HepG2 (cell line): ENCODE results near the gene TUBB. TPM values are rescaled to one million over a fixed set of nuclear protein-coding genes. Genes with fewer than 3 reads are reported as not detected.

Source experiments
- ARNTL ChIP-seq: sonication (generic); formaldehyde crosslinking; IDR thresholded peaks from 2 replicates; pipeline ENCODE4 v1.4.0; 2020; ENCODE audit warnings: mild to moderate bottlenecking, missing genetic modification reagents
- CBX1 ChIP-seq: IDR thresholded peaks from one replicate; pipeline ENCODE4 v1.6.1; 2016; ENCODE audit warnings: antibody characterized with exemption, low read depth
- DDIT3 ChIP-seq: sonication (generic); formaldehyde crosslinking; IDR thresholded peaks from 2 replicates; pipeline ENCODE4 v1.4.0; 2020; ENCODE audit warnings: mild to moderate bottlenecking, missing genetic modification reagents
- EZH2 ChIP-seq: conservative IDR thresholded peaks from 2 replicates; pipeline ENCODE4 v1.6.1; 2012; ENCODE audit warnings: mild to moderate bottlenecking, low read depth, low read length, moderate library complexity
- FOXM1 ChIP-seq: sonication (generic); formaldehyde crosslinking; IDR thresholded peaks from 2 replicates; pipeline ENCODE4 v1.5.0; 2020; ENCODE audit warnings: missing genetic modification reagents
- GATAD1 ChIP-seq: IDR thresholded peaks from 2 replicates; pipeline ENCODE4 v1.6.1; 2016; ENCODE audit warnings: missing genetic modification reagents, missing compliant biosample characterization
- MAFG ChIP-seq: sonication (generic); formaldehyde crosslinking; IDR thresholded peaks from 2 replicates; pipeline ENCODE4 v1.5.1; 2020; ENCODE audit warnings: mild to moderate bottlenecking, missing genetic modification reagents
- MXD3 ChIP-seq: IDR thresholded peaks from 2 replicates; pipeline ENCODE4 v1.6.1; 2016; ENCODE audit warnings: mild to moderate bottlenecking, missing biosample characterization, missing genetic modification reagents
- PHF20 ChIP-seq: sonication (generic); formaldehyde crosslinking; IDR thresholded peaks from 2 replicates; pipeline ENCODE4 v1.5.0; 2020; ENCODE audit warnings: mild to moderate bottlenecking, missing genetic modification reagents
- RFX5 ChIP-seq: IDR thresholded peaks from 2 replicates; pipeline ENCODE4 v1.6.1; 2011; ENCODE audit warnings: low read depth, low read length, improper control_type of control experiment
- ZBTB7A ChIP-seq: sonication (generic); formaldehyde crosslinking; IDR thresholded peaks from 2 replicates; pipeline ENCODE4 v1.8.0; 2022; ENCODE audit warnings: mild to moderate bottlenecking, missing genetic modification reagents
- ZKSCAN8 ChIP-seq: IDR thresholded peaks from 2 replicates; pipeline ENCODE4 v1.6.1; 2016; ENCODE audit warnings: borderline replicate concordance, missing genetic modification reagents, missing compliant biosample characterization
- ZNF160 ChIP-seq: sonication (generic); formaldehyde crosslinking; IDR thresholded peaks from 2 replicates; pipeline ENCODE4 v1.8.0; 2022; ENCODE audit warnings: mild to moderate bottlenecking, inconsistent platforms, missing genetic modification reagents
- ZNF24 ChIP-seq: fragments of 450-650 bp; IDR thresholded peaks from 2 replicates; pipeline ENCODE4 v1.6.1; 2017; ENCODE audit warnings: antibody characterized with exemption, mild to moderate bottlenecking
- ZNF569 ChIP-seq: sonication (generic); formaldehyde crosslinking; IDR thresholded peaks from 2 replicates; pipeline ENCODE4 v1.5.0; 2020; ENCODE audit warnings: mild to moderate bottlenecking, missing genetic modification reagents, moderate library complexity, borderline replicate concordance
- ZNF597 ChIP-seq: sonication (generic); formaldehyde crosslinking; IDR thresholded peaks from 2 replicates; pipeline ENCODE4 v1.5.0; 2020; ENCODE audit warnings: missing genetic modification reagents
- ZNF761 ChIP-seq: sonication (generic); formaldehyde crosslinking; conservative IDR thresholded peaks from 2 replicates; pipeline ENCODE4 v1.4.0; 2020; ENCODE audit warnings: mild to moderate bottlenecking, missing genetic modification reagents
- ZNF792 ChIP-seq: IDR thresholded peaks from 2 replicates; pipeline ENCODE4 v1.6.1; 2016
- ZNF841 ChIP-seq: sonication (generic); formaldehyde crosslinking; IDR thresholded peaks from 2 replicates; pipeline ENCODE4 v1.8.1; 2023; ENCODE audit warnings: missing genetic modification reagents, borderline replicate concordance
- polyA plus RNA-seq, 8 experiments: library from polyadenylated mRNA; depleted of rRNA in 3 of 8; stranded (reverse) in 7 of 8; unstranded in 1 of 8; fragments of >200 nt; fragmentation: Illumina TruSeq in 4 of 8; extraction: Trizol in 4 of 8; gene quantifications; 2 replicates each; pipeline versions ENCODE4 v1.2.1 to v1.2.3, GENCODE V29; 2011 to 2016; ENCODE audit warnings: low read depth in 4 of 8, missing spikeins in 1 of 8, mixed read lengths in 1 of 8; ENCODE audit not compliant: insufficient read depth in 1 of 8
- total RNA-seq, 5 experiments: library from RNA; depleted of rRNA; stranded (reverse); fragments of >200 nt; fragmentation: Illumina TruSeq; extraction: Trizol; gene quantifications; 2 replicates each; pipeline ENCODE4 v1.2.3, GENCODE V29; 2016; ENCODE audit warnings: low read depth in 1 of 5
- TF ChIP-seq, protein P1 (sequence below): sonication (generic); formaldehyde crosslinking; IDR thresholded peaks from 2 replicates; pipeline ENCODE4 v1.5.1; 2020; ENCODE audit warnings: missing genetic modification reagents, mild to moderate bottlenecking, borderline replicate concordance
- TF ChIP-seq, protein P2 (sequence below): sonication (generic); formaldehyde crosslinking; IDR thresholded peaks from 2 replicates; pipeline ENCODE4 v1.9.0; 2022; ENCODE audit warnings: low read depth, missing genetic modification reagents
- TF ChIP-seq, protein P3 (sequence below): sonication (generic); formaldehyde crosslinking; IDR thresholded peaks from 2 replicates; pipeline ENCODE4 v1.8.0; 2022; ENCODE audit warnings: mild to moderate bottlenecking, missing genetic modification reagents, borderline replicate concordance

The TUBB gene
- total and polyA plus RNA-seq, 2 of the 13 experiments (the other 11 are each of a cell fraction or from before 2014, with no cell fraction given), result 911 to 1,163 TPM

GRCh38 chr6:30769088-30769852, 49.1 kb downstream of the TUBB start (continued):
- TF ChIP-seq ZKSCAN8 (CRISPR knock-in tag) (peak; percentile 65; the same call in 1 of the 2 replicates), FOXM1 (no peak), GATAD1 (CRISPR knock-in tag) (peak; percentile 58), PHF20 (CRISPR knock-in tag) (0 out of 2 replicates have a peak, but pooled peaks have one; percentile 42), MXD3 (peak; percentile 58; the same call in 1 of the 2 replicates), ARNTL (CRISPR knock-in tag) (peak; percentile 89), DDIT3 (CRISPR knock-in tag) (no peak), ZNF24 (no peak), ZBTB7A (CRISPR knock-in tag) (0 out of 2 replicates have a peak, but pooled peaks have one; percentile 24), ZNF160 (CRISPR knock-in tag) (no peak), EZH2 (no peak), RFX5 (0 out of 2 replicates have a peak, but pooled peaks have one; percentile 7), CBX1 (peak; percentile 78), ZNF761 (CRISPR knock-in tag) (no peak), ZNF569 (CRISPR knock-in tag) (peak; percentile 72; the same call in 1 of the 2 replicates), ZNF841 (CRISPR knock-in tag) (no peak), ZNF792 (CRISPR knock-in tag) (no peak; the same call in 1 of the 2 replicates), MAFG (CRISPR knock-in tag) (no peak), ZNF597 (CRISPR knock-in tag) (no peak)
- TF ChIP-seq, protein P1, sequence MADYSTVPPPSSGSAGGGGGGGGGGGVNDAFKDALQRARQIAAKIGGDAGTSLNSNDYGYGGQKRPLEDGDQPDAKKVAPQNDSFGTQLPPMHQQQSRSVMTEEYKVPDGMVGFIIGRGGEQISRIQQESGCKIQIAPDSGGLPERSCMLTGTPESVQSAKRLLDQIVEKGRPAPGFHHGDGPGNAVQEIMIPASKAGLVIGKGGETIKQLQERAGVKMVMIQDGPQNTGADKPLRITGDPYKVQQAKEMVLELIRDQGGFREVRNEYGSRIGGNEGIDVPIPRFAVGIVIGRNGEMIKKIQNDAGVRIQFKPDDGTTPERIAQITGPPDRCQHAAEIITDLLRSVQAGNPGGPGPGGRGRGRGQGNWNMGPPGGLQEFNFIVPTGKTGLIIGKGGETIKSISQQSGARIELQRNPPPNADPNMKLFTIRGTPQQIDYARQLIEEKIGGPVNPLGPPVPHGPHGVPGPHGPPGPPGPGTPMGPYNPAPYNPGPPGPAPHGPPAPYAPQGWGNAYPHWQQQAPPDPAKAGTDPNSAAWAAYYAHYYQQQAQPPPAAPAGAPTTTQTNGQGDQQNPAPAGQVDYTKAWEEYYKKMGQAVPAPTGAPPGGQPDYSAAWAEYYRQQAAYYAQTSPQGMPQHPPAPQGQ (CRISPR knock-in tag), result 0 out of 2 replicates have a peak, but pooled peaks have one; percentile 51
- TF ChIP-seq, protein P2, sequence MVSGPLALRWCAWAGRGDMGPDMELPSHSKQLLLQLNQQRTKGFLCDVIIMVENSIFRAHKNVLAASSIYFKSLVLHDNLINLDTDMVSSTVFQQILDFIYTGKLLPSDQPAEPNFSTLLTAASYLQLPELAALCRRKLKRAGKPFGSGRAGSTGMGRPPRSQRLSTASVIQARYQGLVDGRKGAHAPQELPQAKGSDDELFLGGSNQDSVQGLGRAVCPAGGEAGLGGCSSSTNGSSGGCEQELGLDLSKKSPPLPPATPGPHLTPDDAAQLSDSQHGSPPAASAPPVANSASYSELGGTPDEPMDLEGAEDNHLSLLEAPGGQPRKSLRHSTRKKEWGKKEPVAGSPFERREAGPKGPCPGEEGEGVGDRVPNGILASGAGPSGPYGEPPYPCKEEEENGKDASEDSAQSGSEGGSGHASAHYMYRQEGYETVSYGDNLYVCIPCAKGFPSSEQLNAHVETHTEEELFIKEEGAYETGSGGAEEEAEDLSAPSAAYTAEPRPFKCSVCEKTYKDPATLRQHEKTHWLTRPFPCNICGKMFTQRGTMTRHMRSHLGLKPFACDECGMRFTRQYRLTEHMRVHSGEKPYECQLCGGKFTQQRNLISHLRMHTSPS (CRISPR knock-in tag), result no peak
- TF ChIP-seq, protein P3, sequence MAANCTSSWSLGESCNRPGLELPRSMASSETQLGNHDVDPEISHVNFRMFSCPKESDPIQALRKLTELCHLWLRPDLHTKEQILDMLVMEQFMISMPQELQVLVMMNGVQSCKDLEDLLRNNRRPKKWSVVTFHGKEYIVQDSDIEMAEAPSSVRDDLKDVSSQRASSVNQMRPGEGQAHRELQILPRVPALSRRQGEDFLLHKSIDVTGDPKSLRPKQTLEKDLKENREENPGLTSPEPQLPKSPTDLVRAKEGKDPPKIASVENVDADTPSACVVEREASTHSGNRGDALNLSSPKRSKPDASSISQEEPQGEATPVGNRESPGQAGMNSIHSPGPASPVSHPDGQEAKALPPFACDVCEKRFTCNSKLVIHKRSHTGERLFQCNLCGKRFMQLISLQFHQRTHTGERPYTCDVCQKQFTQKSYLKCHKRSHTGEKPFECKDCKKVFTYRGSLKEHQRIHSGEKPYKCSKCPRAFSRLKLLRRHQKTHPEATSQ (CRISPR knock-in tag), result 0 out of 2 replicates have a peak, but pooled peaks have one; percentile 14
